PFSK-1 (cell line): ENCODE results near the gene RINL.
A peak's percentile ranks its signal among the peaks of the same experiment; 100 is the strongest.

Experiments
- FOXP2 ChIP-seq: optimal IDR thresholded peaks from 2 replicates; pipeline ENCODE3; 2011; ENCODE audit warnings: borderline replicate concordance, control low read depth, inconsistent platforms; ENCODE audit not compliant: insufficient read depth; ENCODE audit errors: extremely low read length, extremely low read depth
- POLR2AphosphoS5 ChIP-seq: IDR thresholded peaks from 2 replicates; pipeline ENCODE4 v1.6.1; 2012; ENCODE audit warnings: low read depth, mild to moderate bottlenecking, control low read depth, low read length, moderate library complexity
- REST ChIP-seq, 2 experiments: IDR thresholded peaks; 2 replicates each; pipeline versions ENCODE4 v1.6.1 to v1.8.0; 2011 to 2012; ENCODE audit warnings: low read depth in 2 of 2, low read length in 2 of 2, control low read depth in 1 of 2, inconsistent platforms in 1 of 2, mild to moderate bottlenecking in 1 of 2, moderate library complexity in 1 of 2; ENCODE audit not compliant: insufficient read depth in 1 of 2
- SIN3A ChIP-seq: IDR thresholded peaks from 2 replicates; pipeline ENCODE4 v1.6.1; 2012; ENCODE audit warnings: mild to moderate bottlenecking, low read length, moderate library complexity, borderline replicate concordance; ENCODE audit not compliant: insufficient read depth
- TAF1 ChIP-seq: IDR thresholded peaks from 2 replicates; pipeline ENCODE4 v1.6.1; 2012; ENCODE audit warnings: low read length, control low read depth, borderline replicate concordance; ENCODE audit not compliant: insufficient read depth

Gene RINL

GRCh38 chr19:38862321-38863059 is 15.6 kb downstream of the RINL start:
- TF ChIP-seq SIN3A: peak; percentile 63; the same call in 1 of the 2 replicates
- no peak for TF ChIP-seq TAF1
- TF ChIP-seq REST (IDR thresholded peaks at IDR 0.05; ENCODE audit: insufficient read depth in 1 of 2, low read depth in 2 of 2, low read length in 2 of 2): peak in 1 of 2 experiments; percentile 38; a peak in 1 of 4 replicates
- TF ChIP-seq POLR2AphosphoS5: peak; percentile 36; the same call in 1 of the 2 replicates
- peak; percentile 69 for TF ChIP-seq FOXP2

GRCh38 chr19:38861368-38861767 is 16.7 kb downstream of the RINL start:
- TF ChIP-seq POLR2AphosphoS5 (no peak), REST (IDR thresholded peaks at IDR 0.05; ENCODE audit: insufficient read depth in 1 of 2, low read depth in 2 of 2, low read length in 2 of 2) (no peak), SIN3A (no peak), FOXP2 (no peak), TAF1 (no peak)

GRCh38 chr19:38856813-38857212 is 21.3 kb downstream of the RINL start:
- TF ChIP-seq REST (IDR thresholded peaks at IDR 0.05; ENCODE audit: insufficient read depth in 1 of 2, low read depth in 2 of 2, low read length in 2 of 2) (no peak), SIN3A (no peak), POLR2AphosphoS5 (no peak), FOXP2 (no peak), TAF1 (no peak)

GRCh38 chr19:38853214-38853613 is 24.9 kb downstream of the RINL start:
- no peak for TF ChIP-seq REST (IDR thresholded peaks at IDR 0.05; ENCODE audit: insufficient read depth in 1 of 2, low read depth in 2 of 2, low read length in 2 of 2)
- no peak for TF ChIP-seq POLR2AphosphoS5
- TF ChIP-seq SIN3A: no peak
- no peak for TF ChIP-seq FOXP2
- TF ChIP-seq TAF1: no peak
